GM12873 (cell line): ENCODE results near the gene FOXR1.

Experiments used
- TF ChIP-seq, protein P1 (sequence below): IDR thresholded peaks from 2 replicates; pipeline ENCODE4 v1.5.1; 2012; ENCODE audit warnings: low read depth, mild to moderate bottlenecking, moderate library complexity, low read length, control low read depth; ENCODE audit not compliant: insufficient read depth; ENCODE audit errors: missing control alignments

The FOXR1 gene

GRCh38 chr11:118938491-118939403 lies 32.8 kb upstream of the FOXR1 start:
- TF ChIP-seq, protein P1, sequence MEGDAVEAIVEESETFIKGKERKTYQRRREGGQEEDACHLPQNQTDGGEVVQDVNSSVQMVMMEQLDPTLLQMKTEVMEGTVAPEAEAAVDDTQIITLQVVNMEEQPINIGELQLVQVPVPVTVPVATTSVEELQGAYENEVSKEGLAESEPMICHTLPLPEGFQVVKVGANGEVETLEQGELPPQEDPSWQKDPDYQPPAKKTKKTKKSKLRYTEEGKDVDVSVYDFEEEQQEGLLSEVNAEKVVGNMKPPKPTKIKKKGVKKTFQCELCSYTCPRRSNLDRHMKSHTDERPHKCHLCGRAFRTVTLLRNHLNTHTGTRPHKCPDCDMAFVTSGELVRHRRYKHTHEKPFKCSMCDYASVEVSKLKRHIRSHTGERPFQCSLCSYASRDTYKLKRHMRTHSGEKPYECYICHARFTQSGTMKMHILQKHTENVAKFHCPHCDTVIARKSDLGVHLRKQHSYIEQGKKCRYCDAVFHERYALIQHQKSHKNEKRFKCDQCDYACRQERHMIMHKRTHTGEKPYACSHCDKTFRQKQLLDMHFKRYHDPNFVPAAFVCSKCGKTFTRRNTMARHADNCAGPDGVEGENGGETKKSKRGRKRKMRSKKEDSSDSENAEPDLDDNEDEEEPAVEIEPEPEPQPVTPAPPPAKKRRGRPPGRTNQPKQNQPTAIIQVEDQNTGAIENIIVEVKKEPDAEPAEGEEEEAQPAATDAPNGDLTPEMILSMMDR: no peak

DNA sequence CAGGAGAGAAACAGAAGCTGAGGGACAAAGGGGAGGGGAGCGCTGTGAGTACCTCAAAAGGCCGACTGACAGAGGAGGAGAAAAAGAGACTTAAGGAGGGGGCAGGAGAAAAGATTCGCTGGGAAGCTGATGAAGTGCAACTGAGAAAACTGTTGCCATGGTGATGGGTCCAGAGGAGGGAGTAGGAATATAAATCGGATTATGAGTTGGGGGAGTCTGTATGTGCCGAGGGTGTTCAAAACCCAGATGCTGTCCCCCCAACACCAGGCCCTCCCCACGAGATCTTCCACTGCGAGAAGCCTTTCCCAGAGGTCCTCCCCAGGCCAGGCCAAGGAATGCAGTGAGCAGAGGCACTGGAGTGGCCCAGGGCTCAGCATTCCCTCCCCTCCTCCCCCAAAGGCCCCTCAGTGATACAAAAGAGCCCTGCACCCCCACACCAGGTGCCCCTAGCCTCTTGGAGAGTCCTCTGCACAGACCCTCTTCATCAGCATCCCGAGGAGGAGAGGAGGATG lies 32.1 kb upstream of the FOXR1 start:
- TF ChIP-seq, protein P1: no peak

DNA sequence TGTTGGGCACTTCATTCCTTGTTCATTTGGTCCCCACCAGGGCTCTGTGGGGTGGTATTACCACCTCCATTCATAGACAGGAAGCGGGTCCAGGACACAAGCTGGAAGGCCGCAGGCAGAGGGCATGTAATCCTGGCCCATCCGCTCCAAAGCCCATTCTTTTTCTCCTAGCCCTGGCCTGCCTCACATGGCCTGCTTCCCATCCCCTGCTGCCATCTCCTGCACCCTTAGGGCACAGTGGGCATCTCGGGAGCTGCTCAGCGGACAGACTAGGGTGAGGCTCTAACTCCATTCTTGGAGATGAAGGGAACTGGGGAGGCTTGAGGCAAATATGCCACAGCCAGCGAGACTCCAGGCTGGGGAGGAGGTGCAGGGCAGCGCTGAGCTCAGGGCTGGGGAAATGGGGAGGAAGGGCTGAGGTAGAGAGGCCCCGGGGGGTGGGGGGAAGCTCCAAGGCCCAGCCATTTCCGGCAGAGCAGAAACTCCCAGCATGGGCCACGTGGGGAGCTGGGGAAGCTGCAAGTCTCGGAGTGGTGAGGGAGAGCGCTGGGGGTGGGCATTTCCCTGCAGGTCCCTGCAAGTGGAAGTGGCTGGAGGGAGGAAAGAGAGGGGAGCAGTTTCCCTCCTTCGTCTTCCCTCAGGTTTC lies 31.5 kb upstream of the FOXR1 start:
- TF ChIP-seq, protein P1: no peak

DNA sequence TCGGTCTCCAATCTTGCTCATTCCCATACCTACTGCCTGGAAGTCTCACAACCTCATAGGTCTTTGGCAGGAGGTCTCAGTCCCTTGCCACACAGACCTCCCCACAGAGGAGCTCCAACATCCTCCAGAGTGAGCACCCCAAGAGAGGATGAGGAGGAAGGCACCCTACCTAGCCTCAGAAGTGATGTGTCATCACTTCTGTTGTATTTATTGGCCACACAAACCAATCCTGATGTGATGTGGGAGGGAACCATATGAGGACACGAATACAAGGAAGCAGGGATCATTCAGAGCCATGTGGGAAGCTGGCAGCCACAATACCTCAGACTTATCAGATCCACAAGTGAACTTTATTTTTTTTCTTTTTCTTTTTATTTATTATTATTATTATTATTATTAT lies 24.5 kb upstream of the FOXR1 start:
- TF ChIP-seq, protein P1: no peak

- TF ChIP-seq, protein P1: no peak
These were observed 23.6 kb upstream of the FOXR1 start for GRCh38 chr11:118948000-118948399.

DNA sequence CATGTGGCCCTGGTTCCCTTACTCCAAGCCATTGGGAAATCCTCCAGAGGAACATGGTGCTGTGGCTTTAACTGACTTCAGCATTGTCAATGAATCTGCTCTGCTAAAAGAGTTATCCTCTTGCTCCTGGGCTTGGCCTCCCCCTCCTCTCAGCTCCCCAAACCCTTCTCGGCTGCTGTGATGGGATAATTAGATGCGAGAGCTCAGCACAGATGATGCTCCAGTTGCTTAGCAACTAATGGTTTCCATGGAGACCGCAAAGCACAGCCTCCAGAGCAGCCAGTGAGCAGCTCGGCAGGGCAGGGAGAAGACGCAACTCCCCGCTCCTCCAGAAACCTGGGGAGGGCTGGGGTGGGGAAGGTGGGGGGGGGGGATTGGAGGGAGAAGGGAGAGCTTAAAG lies 18.3 kb upstream of the FOXR1 start:
- TF ChIP-seq, protein P1: no peak

GRCh38 chr11:118956094-118956846 lies 15.3 kb upstream of the FOXR1 start, which contains the start of gene UPK2:
UPK2 (plus strand) TSS chr11:118956298; CDS start chr11:118956351, 53 bp downstream.
- TF ChIP-seq, protein P1: peak; percentile 98
